IPS-18c (cell line): Measurements from ENCODE around the gene SLC9C1.

Source experiments
- H3K4me3 ChIP-seq: 2 replicates; pipeline ENCODE4 v1.7.0; 2013; ENCODE audit warnings: low read depth, mild to moderate bottlenecking, low read length, moderate library complexity; ENCODE audit not compliant: insufficient read depth
- H3K9me3 ChIP-seq: one replicate; pipeline ENCODE4 v1.6.1; 2013; ENCODE audit warnings: mild to moderate bottlenecking, low read length, moderate library complexity; ENCODE audit not compliant: control insufficient read depth, insufficient read depth

SLC9C1 gene

DNA sequence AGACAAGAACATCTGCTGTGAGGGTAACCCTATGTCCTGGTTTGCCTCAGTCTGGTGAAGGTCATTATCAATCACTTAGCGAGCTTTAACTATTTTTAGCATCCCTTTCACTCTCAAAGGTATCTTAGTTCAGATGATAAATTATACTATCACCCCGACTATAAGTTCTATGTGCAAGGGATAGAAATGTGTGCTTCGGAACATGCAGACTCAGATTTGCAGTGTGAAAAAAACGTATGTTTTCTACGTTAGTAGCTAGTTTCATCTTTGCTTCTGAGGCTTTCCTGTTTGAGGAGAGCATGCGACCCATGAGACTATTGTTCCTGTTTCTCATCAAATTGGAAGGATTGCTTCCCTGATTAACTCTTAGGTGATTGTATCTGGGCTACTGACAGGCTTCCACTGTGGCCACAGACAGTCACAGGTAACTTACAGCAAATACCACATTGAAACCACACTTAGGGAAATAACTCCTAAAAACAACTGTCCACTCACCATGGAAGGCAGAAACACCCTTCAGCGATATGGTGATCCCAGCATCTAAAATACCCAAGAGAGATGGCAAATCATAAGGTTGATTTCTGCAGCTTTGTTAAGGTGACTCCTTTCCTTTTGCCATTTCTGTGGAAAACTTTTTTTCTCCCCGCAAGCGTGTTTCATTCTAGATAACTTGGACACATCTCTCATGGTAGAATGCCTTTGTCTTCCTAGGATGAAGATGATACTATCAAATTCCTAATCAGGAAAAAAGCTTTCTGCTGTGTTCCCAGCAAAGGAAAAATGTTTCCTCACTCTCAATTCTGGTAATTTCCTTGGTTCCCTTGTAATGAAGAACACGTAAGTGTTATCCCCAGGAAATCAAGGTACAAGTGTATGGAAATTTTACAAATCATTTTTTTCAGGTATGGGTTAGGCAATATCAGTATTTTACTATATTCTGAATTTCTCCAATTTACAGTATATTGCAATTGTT is 166.2 kb downstream of the SLC9C1 start:
- no peaks in the 10 kb centered on the region for H3K9me3 ChIP-seq
- H3K4me3 ChIP-seq: no peak overlapping the region

DNA sequence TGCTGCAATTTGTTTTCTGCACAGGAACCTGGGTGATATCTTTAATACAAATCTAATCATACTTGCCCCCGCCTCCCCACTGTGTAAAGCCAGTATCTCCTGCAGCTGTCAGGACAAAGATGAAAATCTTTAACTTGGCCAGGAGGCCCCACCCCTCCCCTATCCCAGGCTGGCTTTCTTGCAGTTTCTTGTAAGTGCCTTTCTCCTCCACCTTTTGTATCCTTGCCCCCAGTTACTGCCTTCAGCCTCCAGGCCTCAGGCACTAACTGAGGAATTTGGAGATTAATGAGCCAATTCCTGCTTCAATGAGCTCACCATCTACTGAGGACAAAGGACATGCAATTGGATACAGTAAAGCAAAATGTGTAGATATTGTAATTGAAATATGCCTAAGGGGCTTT is 167.5 kb downstream of the SLC9C1 start:
- Histone ChIP-seq H3K9me3 (no peaks in the 10 kb centered on the region), H3K4me3 (no peak overlapping the region)

DNA sequence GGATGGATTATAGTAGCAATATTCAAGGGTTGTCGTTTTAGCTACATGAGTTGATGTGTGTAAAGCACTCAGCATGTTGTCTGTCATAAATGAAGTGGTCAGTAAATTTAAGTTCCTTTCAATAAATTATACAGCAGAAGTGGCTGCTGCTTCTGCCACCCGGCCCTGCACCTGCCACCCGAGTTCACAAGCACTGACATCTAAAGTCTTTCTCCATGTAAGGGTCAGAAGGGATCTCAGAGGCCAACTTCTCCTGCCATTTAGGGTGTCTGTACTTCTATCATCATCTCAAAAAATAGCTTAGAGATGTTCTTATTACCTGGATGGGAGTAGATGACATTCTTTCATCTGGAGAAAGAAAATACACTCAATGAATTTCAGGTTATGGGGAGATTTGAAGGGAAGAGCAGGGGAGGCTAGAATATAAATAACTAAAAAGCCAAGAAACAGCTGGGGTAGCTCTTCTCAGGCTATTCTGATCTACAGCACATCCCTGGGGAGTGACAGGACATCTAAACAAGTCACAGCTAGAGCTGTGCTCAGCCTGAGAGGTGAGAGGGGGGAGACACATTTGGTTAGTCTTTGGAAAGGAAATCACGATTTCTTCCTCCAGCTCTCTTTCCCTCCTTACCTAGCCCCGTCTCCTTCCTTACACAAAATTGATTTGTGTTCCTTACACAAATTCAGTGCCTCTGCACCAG is 169.0 kb downstream of the SLC9C1 start:
- Histone ChIP-seq H3K9me3 (no peaks in the 10 kb centered on the region), H3K4me3 (no peak overlapping the region)

GRCh38 chr3:112123548-112123947 is 170.5 kb downstream of the SLC9C1 start:
- Histone ChIP-seq H3K9me3 (no peaks in the 10 kb centered on the region), H3K4me3 (no peak overlapping the region)

- Histone ChIP-seq H3K4me3 (no peak overlapping the region), H3K9me3 (no peaks in the 10 kb centered on the region)
Measured at GRCh38 chr3:112122870-112123269, 171.1 kb downstream of the SLC9C1 start.

DNA sequence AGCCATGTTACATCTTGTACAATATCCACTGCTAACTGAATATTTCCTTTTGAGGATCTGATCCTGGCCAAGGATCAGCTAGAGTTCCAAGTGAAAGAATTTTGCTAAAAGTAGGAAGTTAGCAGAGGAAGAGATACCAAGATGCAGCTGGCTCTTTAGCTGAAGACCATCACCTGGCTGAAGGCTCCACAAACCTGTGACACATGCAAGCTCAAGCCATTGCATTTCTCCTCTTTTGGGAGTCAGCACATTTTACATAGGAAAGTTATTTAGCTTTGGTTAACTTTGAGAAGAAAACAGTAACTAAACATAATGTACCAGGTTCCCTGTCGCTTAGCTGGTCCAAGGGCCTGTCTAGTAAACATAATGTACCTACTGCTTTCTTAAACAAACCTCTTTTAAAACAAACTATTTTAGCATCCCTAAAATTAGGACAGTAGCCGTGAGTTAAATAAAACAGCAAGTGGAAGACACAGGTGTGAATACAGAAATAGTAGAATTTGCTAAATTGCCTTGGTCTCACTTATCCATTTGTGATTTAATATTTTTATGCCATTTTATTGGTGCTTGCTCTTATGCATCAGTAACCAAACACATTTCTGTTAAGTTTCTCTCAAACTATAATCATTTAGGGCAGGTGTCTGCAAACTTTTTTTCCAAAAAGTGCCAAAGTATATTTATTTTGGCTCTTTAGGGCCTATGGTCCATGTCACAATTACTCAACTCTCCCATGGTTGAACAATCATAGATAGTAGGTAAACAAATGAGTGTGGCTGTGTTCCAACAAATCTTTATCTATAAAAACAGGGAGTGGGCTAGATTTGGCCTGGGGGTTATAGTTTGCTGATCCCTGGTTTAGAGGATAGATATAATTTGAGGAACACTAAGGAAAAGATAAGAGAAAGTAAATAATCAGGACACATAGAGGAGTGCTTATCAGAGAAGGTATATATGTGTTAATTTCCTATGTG is 172.2 kb downstream of the SLC9C1 start:
- no peak overlapping the region for H3K4me3 ChIP-seq
- no peaks in the 10 kb centered on the region for H3K9me3 ChIP-seq

DNA sequence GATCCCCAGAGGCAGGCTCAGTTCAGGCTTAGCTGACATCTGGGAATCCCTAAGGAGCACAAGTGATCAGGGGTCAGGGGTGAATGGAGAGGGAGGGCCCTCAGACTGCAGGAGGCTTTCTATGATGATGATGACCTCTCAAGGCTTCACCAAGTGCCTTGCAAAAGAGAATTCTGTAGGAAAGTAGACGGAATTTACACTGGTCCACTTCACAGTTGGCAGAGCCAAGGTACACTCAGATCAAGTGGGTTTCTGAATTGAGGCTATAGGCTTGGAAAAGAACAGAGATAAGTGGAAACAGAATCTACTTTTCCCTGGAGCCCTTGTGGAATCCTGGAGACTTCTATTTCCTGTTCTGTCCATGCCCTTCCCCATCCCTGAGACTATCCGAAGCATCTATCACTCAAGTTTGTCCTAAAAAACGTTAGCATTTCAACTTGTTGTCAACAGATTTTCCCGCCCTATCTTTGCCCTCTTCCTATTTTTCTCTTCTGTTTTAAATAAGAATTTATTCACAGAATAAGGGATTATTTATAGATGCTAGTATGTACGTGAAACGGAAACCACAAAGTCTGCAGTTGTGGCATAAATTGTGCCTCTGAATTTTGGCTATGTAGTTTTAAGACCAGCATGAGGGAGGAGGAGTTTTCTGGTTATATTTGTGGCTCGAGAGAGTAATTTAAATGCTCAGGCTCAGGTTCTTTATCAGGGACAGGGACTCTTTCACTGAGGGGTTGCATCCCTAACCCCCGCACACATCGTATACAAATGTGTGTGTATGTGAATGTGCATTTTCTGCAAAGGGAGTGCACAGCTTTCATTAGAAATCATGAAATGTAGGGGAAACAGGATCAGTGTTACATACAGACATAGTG is 173.8 kb downstream of the SLC9C1 start:
- H3K9me3 ChIP-seq: no peaks in the 10 kb centered on the region
- no peak overlapping the region for H3K4me3 ChIP-seq

GRCh38 chr3:112117841-112118571 is 176.0 kb downstream of the SLC9C1 start:
- H3K9me3 ChIP-seq: no peaks in the 10 kb centered on the region
- H3K4me3 ChIP-seq: no peak overlapping the region

- Histone ChIP-seq H3K4me3 (no peak overlapping the region), H3K9me3 (no peaks in the 10 kb centered on the region)
Measured at GRCh38 chr3:112117415-112117814, 176.6 kb downstream of the SLC9C1 start.

DNA sequence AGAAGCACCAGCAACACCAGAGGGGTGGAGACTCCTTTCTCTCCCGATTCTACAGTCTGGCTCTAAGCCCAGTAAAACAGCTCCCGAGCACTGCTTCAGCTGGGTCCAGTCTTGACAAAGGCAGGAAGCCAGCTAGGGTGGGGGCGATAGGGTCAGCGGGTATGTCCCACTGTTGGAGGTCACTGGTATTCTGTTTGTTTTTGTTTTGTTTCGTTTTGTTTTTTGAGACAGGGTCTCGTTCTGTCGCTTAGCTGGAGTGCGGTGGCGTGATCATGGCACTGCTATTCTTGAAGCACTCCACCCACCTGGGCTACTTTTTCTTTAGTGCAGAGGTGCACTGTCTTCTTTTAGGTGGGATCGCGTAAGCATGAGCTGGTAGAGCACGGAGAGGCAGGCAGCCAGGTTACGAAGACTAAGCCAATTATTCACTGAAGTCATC is 177.2 kb downstream of the SLC9C1 start:
- Histone ChIP-seq H3K9me3 (no peaks in the 10 kb centered on the region), H3K4me3 (no peak overlapping the region)

DNA sequence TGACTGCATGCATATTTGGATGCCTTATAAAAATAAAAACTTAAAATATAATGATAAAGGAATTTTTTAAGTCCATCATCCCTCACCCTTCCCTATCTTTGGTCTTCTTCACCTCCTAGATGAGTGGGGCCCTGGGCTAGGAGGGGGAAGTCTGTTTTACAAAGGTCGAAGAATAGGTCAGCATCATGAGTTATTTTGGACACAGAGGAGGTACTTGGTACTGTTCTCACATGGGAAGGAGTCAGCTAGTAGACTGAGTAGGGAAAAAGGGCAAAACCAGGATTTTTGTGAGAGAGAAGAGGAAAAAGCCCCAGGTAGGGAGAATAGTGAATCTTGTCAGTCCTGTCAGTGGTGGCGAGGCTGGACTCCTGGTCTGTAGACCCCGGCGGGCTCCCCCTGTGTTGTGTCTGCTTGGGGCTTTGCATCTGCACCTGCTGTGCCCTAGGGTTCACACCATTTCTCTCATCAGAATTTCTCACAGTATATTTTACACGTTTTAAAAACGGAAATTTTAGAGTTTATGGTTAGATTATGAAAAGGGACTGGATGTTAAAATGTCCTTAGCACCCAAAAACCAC is 178.1 kb downstream of the SLC9C1 start:
- H3K4me3 ChIP-seq: no peak overlapping the region
- no peaks in the 10 kb centered on the region for H3K9me3 ChIP-seq

- H3K4me3 ChIP-seq: no peak overlapping the region
Measured at GRCh38 chr3:112115161-112115739, 178.8 kb downstream of the SLC9C1 start.

DNA sequence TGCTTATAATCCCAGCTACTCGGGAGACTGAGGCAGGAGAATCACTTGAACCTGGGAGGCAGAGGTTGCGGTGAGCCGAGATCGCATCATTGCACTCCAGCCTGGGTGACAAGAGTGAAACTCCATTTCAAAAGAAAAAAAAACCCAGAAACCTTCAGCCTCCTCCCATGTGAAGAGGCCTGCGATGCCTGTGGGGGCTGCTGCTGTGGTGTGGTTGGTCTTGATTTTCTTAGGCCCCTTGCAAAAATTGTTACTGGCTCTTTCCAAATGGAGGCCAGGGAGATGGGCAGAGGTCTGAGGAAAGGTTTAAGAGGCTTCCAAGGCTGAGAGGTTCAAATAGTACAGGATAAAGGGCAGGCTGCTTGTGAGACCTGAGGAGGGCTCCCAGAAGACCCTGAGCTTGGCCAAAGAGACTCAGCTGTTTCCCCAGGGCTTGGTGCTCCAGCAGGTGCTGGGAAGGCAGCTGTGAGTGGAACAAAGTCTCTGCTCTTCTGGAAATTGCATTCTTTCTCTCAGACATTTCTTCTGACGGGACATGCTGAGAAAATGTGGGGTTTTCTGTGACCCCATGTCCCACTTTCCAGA is 179.3 kb downstream of the SLC9C1 start:
- H3K4me3 ChIP-seq: no peak overlapping the region
- no peaks in the 10 kb centered on the region for H3K9me3 ChIP-seq

More at GRCh38 chr3:112115161-112115739, 178.8 kb downstream of the SLC9C1 start:
- H3K9me3 ChIP-seq: no peaks in the 10 kb centered on the region

DNA sequence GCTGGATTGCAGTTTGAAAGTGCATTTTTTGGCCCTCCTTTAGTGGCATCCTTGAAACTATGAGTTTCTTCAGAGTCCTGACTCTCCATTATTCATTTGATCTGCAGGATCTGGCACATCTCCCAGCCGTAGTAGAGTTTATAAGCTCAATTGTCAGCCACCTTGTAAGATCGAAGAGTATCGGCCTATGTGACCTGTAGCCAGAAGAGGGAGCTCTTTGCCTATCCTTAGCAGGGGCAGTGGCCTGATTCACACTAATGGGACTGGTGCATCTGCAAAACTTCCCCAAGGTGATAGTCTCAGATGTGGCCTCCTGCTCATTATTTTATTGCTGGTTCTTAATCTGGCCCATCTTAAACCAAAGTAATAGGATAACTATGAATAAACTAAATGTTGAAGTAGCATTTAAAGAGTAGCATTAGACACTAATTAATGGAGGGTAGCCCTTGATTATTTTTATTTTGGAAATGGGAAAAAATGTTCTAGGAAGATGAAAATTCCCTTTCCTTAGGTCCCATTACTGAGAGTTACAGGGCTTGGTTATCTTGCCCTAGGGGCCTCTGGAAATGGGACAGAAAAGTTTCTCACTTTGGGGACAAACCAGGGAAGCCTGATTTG is 182.1 kb downstream of the SLC9C1 start:
- Histone ChIP-seq H3K9me3 (no peaks in the 10 kb centered on the region), H3K4me3 (no peak overlapping the region)
